Panc1 (cell line): ENCODE data around the gene SCYL1. TPM values are rescaled to one million over a fixed set of nuclear protein-coding genes. Genes with fewer than 3 reads are reported as not detected.

Source experiments
- ATAC-seq: fragments of 200-7000 bp; cut with Tn5 transposase; 2 replicates; pipeline ENCODE4 v1.9.1; 2020; ENCODE audit warnings: mild to moderate bottlenecking, moderate library complexity
- BruUV-seq: library from RNA; stranded (reverse); fragments of 400-500 nt; replicated peaks from 2 replicates; lab custom pipeline; 2021; lab: Mats Ljungman, UMichigan
- CTCF ChIA-PET: fragments of 300-600 bp; sonication (Branson Sonifier 250); formaldehyde crosslinking; loops from one replicate; lab custom pipeline; 2022; ENCODE audit warnings: antibody characterized with exemption; lab: Charles Lee
- POLR2A ChIA-PET: fragments of 300-600 bp; sonication (Branson Sonifier 250); formaldehyde crosslinking; loops from one replicate; lab custom pipeline; 2022; ENCODE audit warnings: antibody characterized with exemption; lab: Charles Lee
- DNase-seq: peaks from one replicate; pipeline ENCODE4 v3.0.0-alpha.2; 2010; ENCODE audit warnings: low read depth, low spot score
- H3K27ac ChIP-seq: 2 replicates; pipeline ENCODE4 v1.5.1; 2011; ENCODE audit warnings: mild to moderate bottlenecking, low read length, inconsistent platforms
- H3K27me3 ChIP-seq: fragments of 200-500 bp; sonication (Bioruptor generic); 2 replicates; pipeline ENCODE4 v1.6.0; 2014; ENCODE audit warnings: low read length, inconsistent platforms; ENCODE audit not compliant: control insufficient read depth, insufficient read depth
- H3K36me3 ChIP-seq: fragments of 200-500 bp; sonication (Bioruptor generic); 2 replicates; pipeline ENCODE4 v1.5.1; 2014; ENCODE audit warnings: inconsistent platforms, mild to moderate bottlenecking, low read length, moderate library complexity; ENCODE audit not compliant: control insufficient read depth, insufficient read depth
- H3K4me1 ChIP-seq: 2 replicates; pipeline ENCODE4 v1.5.1; 2011; ENCODE audit warnings: inconsistent platforms, mild to moderate bottlenecking, low read length, moderate library complexity; ENCODE audit not compliant: control insufficient read depth, insufficient read depth
- H3K4me3 ChIP-seq, 2 experiments: 2 replicates each; pipeline ENCODE4 v1.5.1; 2011 to 2012; ENCODE audit warnings: low read depth in 2 of 2, low read length in 2 of 2, mild to moderate bottlenecking in 2 of 2, inconsistent platforms in 1 of 2, moderate library complexity in 1 of 2
- H3K9me3 ChIP-seq: fragments of 200-500 bp; sonication (Bioruptor generic); 2 replicates; pipeline ENCODE4 v1.5.1; 2014; ENCODE audit warnings: low read depth, mild to moderate bottlenecking, inconsistent platforms, low read length, moderate library complexity; ENCODE audit not compliant: control insufficient read depth, insufficient read depth
- POLR2AphosphoS5 ChIP-seq: IDR thresholded peaks from 2 replicates; pipeline ENCODE4 v1.6.1; 2012; ENCODE audit warnings: mild to moderate bottlenecking, low read depth, low read length, moderate library complexity
- SIN3A ChIP-seq: IDR thresholded peaks from 2 replicates; pipeline ENCODE4 v1.6.1; 2012; ENCODE audit warnings: low read depth, mild to moderate bottlenecking, low read length, moderate library complexity, borderline replicate concordance; ENCODE audit not compliant: insufficient read depth
- TCF7L2 ChIP-seq: IDR thresholded peaks from 2 replicates; pipeline ENCODE4 v1.6.1; 2011; ENCODE audit warnings: mild to moderate bottlenecking, low read depth, low read length, inconsistent platforms
- in situ Hi-C: cut with HindIII; loops from 2 replicates; pipeline ENCODE4 v1.10.0; 2016; ENCODE audit warnings: low sequenced_read_pairs, low pct_unique_long_range_greater_than_20kb
- intact Hi-C: fragments of 100-400 bp; cut with micrococcal nuclease; formaldehyde crosslinking; loops from one replicate; pipeline ENCODE4 v1.10.0; 2022; ENCODE audit not compliant: unreplicated experiment
- total RNA-seq: library from RNA; stranded (reverse); gene quantifications from one replicate; pipeline ENCODE4 v1.2.1, GENCODE V29; 2021; ENCODE audit not compliant: unreplicated experiment
- TF ChIP-seq, protein P1 (sequence below): fragments of 450-650 bp; IDR thresholded peaks from 2 replicates; pipeline ENCODE4 v1.5.1; 2017; ENCODE audit warnings: mild to moderate bottlenecking

Gene SCYL1
- total RNA-seq, 1 experiment from 2014 or later: 117 TPM

DNA sequence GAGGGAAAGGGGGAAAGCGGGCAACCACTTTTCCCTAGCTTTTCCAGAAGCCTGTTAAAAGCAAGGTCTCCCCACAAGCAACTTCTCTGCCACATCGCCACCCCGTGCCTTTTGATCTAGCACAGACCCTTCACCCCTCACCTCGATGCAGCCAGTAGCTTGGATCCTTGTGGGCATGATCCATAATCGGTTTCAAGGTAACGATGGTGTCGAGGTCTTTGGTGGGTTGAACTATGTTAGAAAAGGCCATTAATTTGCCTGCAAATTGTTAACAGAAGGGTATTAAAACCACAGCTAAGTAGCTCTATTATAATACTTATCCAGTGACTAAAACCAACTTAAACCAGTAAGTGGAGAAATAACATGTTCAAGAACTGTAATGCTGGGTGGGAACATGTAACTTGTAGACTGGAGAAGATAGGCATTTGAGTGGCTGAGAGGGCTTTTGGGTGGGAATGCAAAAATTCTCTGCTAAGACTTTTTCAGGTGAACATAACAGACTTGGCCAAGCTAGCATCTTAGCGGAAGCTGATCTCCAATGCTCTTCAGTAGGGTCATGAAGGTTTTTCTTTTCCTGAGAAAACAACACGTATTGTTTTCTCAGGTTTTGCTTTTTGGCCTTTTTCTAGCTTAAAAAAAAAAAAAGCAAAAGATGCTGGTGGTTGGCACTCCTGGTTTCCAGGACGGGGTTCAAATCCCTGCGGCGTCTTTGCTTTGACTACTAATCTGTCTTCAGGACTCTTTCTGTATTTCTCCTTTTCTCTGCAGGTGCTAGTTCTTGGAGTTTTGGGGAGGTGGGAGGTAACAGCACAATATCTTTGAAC, 19.2 kb upstream of the SCYL1 start:
- DNase-seq (no peak), ATAC-seq (no peak)
- in situ Hi-C loops (no loop called here), intact Hi-C loops (loop anchor here (5.0 kb wide), 2 partner anchors 33 to 48 kb away; no protein-coding TSS in a partner anchor)
- Histone ChIP-seq H3K27ac (peak overlapping the region; percentile 100), H3K9me3 (no peaks in the 10 kb centered on the region), H3K4me3 (peak overlapping the region; percentile 78 to 99), H3K4me1 (peaks cover 30% of the 10 kb centered on the region), H3K36me3 (peaks cover 58% of the 10 kb centered on the region), H3K27me3 (no peaks in the 10 kb centered on the region)
- peak; percentile 95 for TF ChIP-seq POLR2AphosphoS5
- TF ChIP-seq, protein P1, sequence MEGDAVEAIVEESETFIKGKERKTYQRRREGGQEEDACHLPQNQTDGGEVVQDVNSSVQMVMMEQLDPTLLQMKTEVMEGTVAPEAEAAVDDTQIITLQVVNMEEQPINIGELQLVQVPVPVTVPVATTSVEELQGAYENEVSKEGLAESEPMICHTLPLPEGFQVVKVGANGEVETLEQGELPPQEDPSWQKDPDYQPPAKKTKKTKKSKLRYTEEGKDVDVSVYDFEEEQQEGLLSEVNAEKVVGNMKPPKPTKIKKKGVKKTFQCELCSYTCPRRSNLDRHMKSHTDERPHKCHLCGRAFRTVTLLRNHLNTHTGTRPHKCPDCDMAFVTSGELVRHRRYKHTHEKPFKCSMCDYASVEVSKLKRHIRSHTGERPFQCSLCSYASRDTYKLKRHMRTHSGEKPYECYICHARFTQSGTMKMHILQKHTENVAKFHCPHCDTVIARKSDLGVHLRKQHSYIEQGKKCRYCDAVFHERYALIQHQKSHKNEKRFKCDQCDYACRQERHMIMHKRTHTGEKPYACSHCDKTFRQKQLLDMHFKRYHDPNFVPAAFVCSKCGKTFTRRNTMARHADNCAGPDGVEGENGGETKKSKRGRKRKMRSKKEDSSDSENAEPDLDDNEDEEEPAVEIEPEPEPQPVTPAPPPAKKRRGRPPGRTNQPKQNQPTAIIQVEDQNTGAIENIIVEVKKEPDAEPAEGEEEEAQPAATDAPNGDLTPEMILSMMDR: no peak
- 0 out of 2 replicates have a peak, but pooled peaks have one; percentile 38 for TF ChIP-seq TCF7L2
- TF ChIP-seq SIN3A: peak; percentile 62; the same call in 1 of the 2 replicates
- BruUV-seq: no TSS peak
- ChIA-PET CTCF (interaction anchor here (0.5 to 1.3 kb wide), 4 partner anchors 26 to 1130 kb away, joined by 3 read pairs; no protein-coding TSS in a partner anchor), POLR2A (interaction anchor here (0.6 to 15.9 kb wide), 15 partner anchors 8 to 126 kb away, joined by 3 to 818 read pairs (median 6); partner anchors contain the start of genes MALAT1 and NEAT1)

DNA sequence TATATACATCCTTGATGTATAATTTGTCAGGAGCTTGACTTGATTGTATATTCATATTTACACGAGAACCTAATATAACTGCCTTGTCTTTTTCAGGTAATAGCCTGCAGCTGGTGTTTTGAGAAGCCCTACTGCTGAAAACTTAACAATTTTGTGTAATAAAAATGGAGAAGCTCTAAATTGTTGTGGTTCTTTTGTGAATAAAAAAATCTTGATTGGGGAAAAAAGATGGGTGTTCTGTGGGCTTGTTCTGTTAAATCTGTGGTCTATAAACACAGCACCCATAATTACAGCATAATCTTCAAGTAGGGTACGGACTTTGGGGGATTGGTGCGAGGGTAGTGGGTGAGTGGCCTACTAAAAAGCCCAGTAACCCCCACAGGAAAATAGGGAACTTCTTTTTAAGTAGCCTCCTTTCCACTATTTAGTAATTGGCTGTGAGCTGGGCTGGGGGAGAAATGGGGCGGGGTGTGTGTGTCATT, 18.6 kb upstream of the SCYL1 start:
- POLR2A ChIA-PET: interaction anchor here (0.6 to 15.9 kb wide), 11 partner anchors 8 to 89 kb away, joined by 3 to 818 read pairs (median 19); partner anchors contain the start of genes MALAT1 and NEAT1
- Histone ChIP-seq H3K9me3 (no peaks in the 10 kb centered on the region), H3K36me3 (peaks cover 51% of the 10 kb centered on the region), H3K4me1 (peaks cover 30% of the 10 kb centered on the region), H3K4me3 (peak overlapping the region; percentile 78 to 99), H3K27me3 (no peaks in the 10 kb centered on the region), H3K27ac (peak overlapping the region; percentile 100)
- TF ChIP-seq, protein P1: no peak
- TF ChIP-seq POLR2AphosphoS5: peak; percentile 10; the same call in 1 of the 2 replicates
- DNase-seq (peak; percentile 46), ATAC-seq (no peak)
- CTCF ChIA-PET: interaction anchor here (1.1 to 1.3 kb wide), 2 partner anchors 27 to 35 kb away, joined by 3 read pairs; no protein-coding TSS in a partner anchor
- in situ Hi-C loops: no loop called here
- intact Hi-C loops: loop anchor here (5.0 kb wide), 2 partner anchors 34 to 49 kb away; no protein-coding TSS in a partner anchor
- no TSS peak for BruUV-seq
